K562 treated with DMSO at 1 percent for 24 hours (cell line): Measurements from ENCODE around the gene FAF1. TPM values are rescaled to one million over a fixed set of nuclear protein-coding genes. Genes with fewer than 3 reads are reported as not detected.

Experiments used
- total RNA-seq: library from RNA; unstranded; fragments of 300-600 nt; gene quantifications from 2 replicates; pipeline ENCODE4 v1.2.3, GENCODE V29; 2022; ENCODE audit warnings: low read depth; ENCODE audit not compliant: insufficient read depth

FAF1 gene
- 33.6 and 40.1 TPM in 2 replicates for total RNA-seq

GRCh38 chr1:50959913-50960844 is at the start of gene FAF1:
Gene FAF1 (minus strand): TSS chr1:50960267. CDS start chr1:50959811, 456 bp downstream.

GRCh38 chr1:50969611-50970508 is 9.8 kb upstream of the FAF1 start, which contains the start of gene CDKN2C:
Gene CDKN2C (plus strand): TSS chr1:50970245. CDS start chr1:50970369, 124 bp downstream.

GRCh38 chr1:50422946-50423669 is 537.0 kb downstream of the FAF1 start, which contains the start of gene DMRTA2:
Gene DMRTA2 (minus strand): TSS chr1:50423443. CDS start chr1:50421536, 1,907 bp downstream.

Other genes with a start within 250 kb of the FAF1 start
- gene CDKN2C, start 10.0 kb upstream of the FAF1 start, total RNA-seq: 176 and 181 TPM in 2 replicates
- gene C1orf185, start 142.0 kb upstream of the FAF1 start, total RNA-seq: not detected in 2 replicates